GM12801 (cell line): ENCODE results near the gene DIS3L2.

ENCODE experiments used
- CTCF ChIP-seq: IDR thresholded peaks from one replicate; pipeline ENCODE4 v1.5.1; 2011; ENCODE audit warnings: control low read depth; ENCODE audit not compliant: insufficient read length; ENCODE audit errors: extremely low read depth

The DIS3L2 gene

DNA sequence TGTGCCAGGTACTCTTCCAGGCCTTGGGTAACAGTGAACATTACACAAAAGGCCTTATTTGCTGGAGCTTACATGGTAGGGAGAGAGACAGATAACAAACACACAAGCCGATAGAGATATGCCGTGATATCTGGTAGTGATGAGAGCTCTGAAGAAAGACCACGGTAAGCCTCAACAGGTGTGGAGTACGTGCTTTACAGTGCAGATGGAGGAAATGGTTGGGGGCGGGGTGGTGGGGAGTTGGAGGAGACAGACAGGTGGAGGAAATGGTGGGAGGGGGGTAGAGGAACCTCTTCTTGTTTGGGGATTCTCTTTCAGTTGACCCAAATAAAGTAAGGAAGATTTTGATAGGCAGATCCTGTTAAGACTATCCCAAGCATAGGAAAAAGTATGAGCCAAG is 276.0 kb downstream of the DIS3L2 start:
- no peak for TF ChIP-seq CTCF

- no peak for TF ChIP-seq CTCF
Measured at GRCh38 chr2:232238108-232238507, 276.6 kb downstream of the DIS3L2 start.

GRCh38 chr2:232238596-232238995 is 277.1 kb downstream of the DIS3L2 start:
- TF ChIP-seq CTCF, result no peak

GRCh38 chr2:232239951-232240681 is 278.6 kb downstream of the DIS3L2 start:
- no peak for TF ChIP-seq CTCF

DNA sequence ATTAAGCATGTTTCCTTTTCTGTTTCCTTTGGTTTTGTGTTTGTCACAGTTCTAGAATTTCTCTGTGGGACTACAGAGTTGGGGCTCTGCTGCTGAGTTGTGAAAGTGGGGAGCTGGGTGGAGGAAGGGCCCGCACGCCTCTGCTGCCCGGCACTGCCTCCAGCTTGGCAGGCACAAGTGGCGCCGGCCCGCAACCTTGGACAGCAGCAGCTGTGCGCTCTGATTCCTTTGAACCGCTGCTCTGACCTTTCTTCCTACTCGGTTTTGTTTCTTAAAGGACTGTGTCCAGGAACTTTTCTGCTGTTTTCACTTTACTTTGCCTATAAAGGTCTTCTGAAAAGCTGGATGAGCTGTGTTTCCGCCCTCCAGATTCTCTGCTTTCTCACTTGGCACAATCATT is 279.4 kb downstream of the DIS3L2 start:
- TF ChIP-seq CTCF, result no peak

DNA sequence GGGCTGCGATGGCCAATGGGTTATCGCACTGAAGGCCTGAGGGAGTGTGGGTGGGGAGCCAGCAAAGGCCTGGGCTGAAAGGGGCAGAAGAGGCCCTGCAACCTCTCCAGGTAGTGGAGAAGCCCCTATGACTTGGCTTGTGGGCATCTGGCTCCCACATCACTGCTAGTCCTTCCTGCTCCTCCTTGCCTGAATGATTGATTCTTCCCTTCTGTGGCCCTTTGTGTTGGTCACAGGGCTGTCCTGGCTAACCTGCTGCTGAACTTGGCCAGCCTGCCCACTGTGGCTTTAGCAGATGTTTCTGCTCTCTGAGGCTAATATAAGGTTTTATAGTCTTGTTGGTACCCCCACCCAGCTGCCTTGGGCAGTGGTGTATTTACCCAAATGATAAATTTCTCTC is 280.8 kb downstream of the DIS3L2 start:
- no peak for TF ChIP-seq CTCF

DNA sequence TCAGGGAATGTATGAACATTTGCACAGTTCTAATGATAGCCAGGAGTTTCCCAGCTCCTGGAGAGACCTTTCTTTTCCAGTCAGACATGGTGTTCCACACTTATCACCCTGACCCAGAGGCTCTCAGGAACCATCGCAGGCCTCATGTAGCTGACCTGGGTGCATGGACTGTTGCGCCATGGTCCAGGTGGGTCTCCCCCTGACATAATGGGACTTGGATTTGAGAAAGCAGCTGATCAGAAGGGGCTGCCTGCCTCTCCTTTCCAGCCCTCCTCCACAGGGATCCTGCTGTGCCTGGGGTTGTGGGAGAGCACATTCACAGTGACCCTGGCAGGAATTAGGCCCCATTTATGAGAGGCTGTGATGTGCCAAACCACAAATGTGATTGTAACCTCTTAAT is 283.6 kb downstream of the DIS3L2 start:
- TF ChIP-seq CTCF, result no peak
